Caco-2 (cell line): ENCODE measurements around the gene NUMB. TPM values are rescaled to one million over a fixed set of nuclear protein-coding genes. Genes with fewer than 3 reads are reported as not detected.

Experiments
- BruUV-seq: library from RNA; stranded (reverse); fragments of 400-500 nt; replicated peaks from 2 replicates; lab custom pipeline; 2021; lab: Mats Ljungman, UMichigan
- CTCF ChIA-PET: fragments of 300-600 bp; sonication (Branson Sonifier 250); formaldehyde crosslinking; loops from one replicate; lab custom pipeline; 2022; ENCODE audit warnings: antibody characterized with exemption; lab: Charles Lee
- POLR2A ChIA-PET: fragments of 300-600 bp; sonication (Branson Sonifier 250); formaldehyde crosslinking; loops from one replicate; lab custom pipeline; 2022; ENCODE audit warnings: antibody characterized with exemption; lab: Charles Lee
- DNase-seq, 2 experiments: peaks; one replicate each; pipeline versions ENCODE4 v3.0.0 to v3.0.0-alpha.2; 2020 to 2022
- H3K27me3 ChIP-seq: replicated peaks from 2 replicates; pipeline ENCODE4 v1.6.0; 2011; ENCODE audit warnings: low read length; ENCODE audit not compliant: control insufficient read depth, insufficient read depth
- H3K36me3 ChIP-seq: 2 replicates; pipeline ENCODE4 v1.5.1; 2011; ENCODE audit warnings: low read length; ENCODE audit not compliant: control insufficient read depth, insufficient read depth
- H3K4me1 ChIP-seq: fragments of 250-450 bp; sonication (Bioruptor Pico); 2 replicates; pipeline ENCODE4 v1.5.1; 2020; ENCODE audit warnings: mild to moderate bottlenecking
- H3K4me3 ChIP-seq: 2 replicates; pipeline ENCODE4 v1.5.1; 2011; ENCODE audit warnings: low read depth, mild to moderate bottlenecking, control low read depth, low read length
- H3K9me3 ChIP-seq: fragments of 250-450 bp; sonication (Bioruptor Pico); 2 replicates; pipeline ENCODE4 v1.5.1; 2020; ENCODE audit warnings: mild to moderate bottlenecking, moderate library complexity
- H3K27ac Mint-ChIP-seq: one replicate; pipeline ENCODE4 v1.8.0; 2022; ENCODE audit warnings: mixed read lengths; ENCODE audit not compliant: unreplicated experiment
- H3K27me3 Mint-ChIP-seq: one replicate; pipeline ENCODE4 v1.8.0; 2022; ENCODE audit warnings: mixed read lengths; ENCODE audit not compliant: insufficient read depth, unreplicated experiment
- H3K36me3 Mint-ChIP-seq: one replicate; pipeline ENCODE4 v1.8.0; 2022; ENCODE audit warnings: mild to moderate bottlenecking, mixed read lengths; ENCODE audit not compliant: insufficient read depth, unreplicated experiment
- H3K4me1 Mint-ChIP-seq: one replicate; pipeline ENCODE4 v1.8.0; 2022; ENCODE audit warnings: low read depth, mixed read lengths; ENCODE audit not compliant: unreplicated experiment
- H3K4me3 Mint-ChIP-seq: one replicate; pipeline ENCODE4 v1.8.0; 2022; ENCODE audit warnings: mild to moderate bottlenecking, moderate library complexity, mixed read lengths; ENCODE audit not compliant: unreplicated experiment
- H3K9me3 Mint-ChIP-seq: one replicate; pipeline ENCODE4 v1.8.0; 2022; ENCODE audit warnings: mixed read lengths; ENCODE audit not compliant: unreplicated experiment
- CTCF ChIP-seq, 2 experiments: fragments of 200-600 bp in 1 of 2; IDR thresholded peaks; 1 replicate in 1 of 2; 2 replicates in 1 of 2; pipeline versions ENCODE4 v1.5.1 to v1.8.0; 2011 to 2022; ENCODE audit warnings: antibody characterized with exemption in 1 of 2, control low read depth in 1 of 2, inconsistent platforms in 1 of 2, low read depth in 1 of 2, low read length in 1 of 2, mild to moderate bottlenecking in 1 of 2, moderate library complexity in 1 of 2; ENCODE audit not compliant: insufficient read depth in 1 of 2, severe bottlenecking in 1 of 2, unreplicated experiment in 1 of 2
- intact Hi-C: fragments of 100-400 bp; cut with micrococcal nuclease; formaldehyde crosslinking; loops from one replicate; pipeline ENCODE4 v1.10.0; 2022; ENCODE audit not compliant: unreplicated experiment
- total RNA-seq: library from RNA; stranded (reverse); gene quantifications from 2 replicates; pipeline ENCODE4 v1.2.3, GENCODE V29; 2022

The NUMB gene
- total RNA-seq, 1 experiment from 2014 or later = 67.6 TPM

DNA sequence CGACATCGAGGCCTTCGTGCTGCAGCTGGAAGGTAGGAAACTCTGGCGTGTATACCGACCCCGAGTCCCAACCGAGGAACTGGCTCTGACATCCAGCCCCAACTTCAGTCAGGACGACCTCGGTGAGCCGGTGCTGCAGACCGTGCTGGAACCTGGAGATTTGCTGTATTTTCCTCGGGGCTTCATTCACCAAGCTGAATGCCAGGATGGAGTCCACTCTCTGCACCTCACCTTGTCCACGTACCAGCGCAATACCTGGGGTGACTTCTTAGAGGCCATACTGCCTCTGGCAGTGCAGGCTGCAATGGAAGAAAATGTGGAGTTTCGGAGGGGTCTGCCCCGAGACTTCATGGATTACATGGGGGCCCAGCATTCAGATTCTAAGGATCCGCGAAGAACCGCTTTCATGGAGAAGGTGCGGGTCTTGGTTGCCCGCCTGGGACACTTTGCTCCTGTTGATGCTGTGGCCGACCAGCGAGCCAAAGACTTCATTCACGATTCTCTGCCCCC lies 33.8 kb upstream of the NUMB start:
- Histone ChIP-seq H3K4me1 (peaks cover 18% of the 10 kb centered on the region), H3K4me3 (peak overlapping the region; percentile 71), H3K36me3 (no peaks in the 10 kb centered on the region), H3K9me3 (no peaks in the 10 kb centered on the region), H3K27me3 (no peaks in the 10 kb centered on the region)
- peaks cover 11% of the 10 kb centered on the region for H3K4me1 Mint-ChIP-seq
- no peaks in the 10 kb centered on the region for H3K27me3 Mint-ChIP-seq
- ChIA-PET CTCF (no interaction called here), POLR2A (no interaction called here)
- H3K36me3 Mint-ChIP-seq = peaks cover 7% of the 10 kb centered on the region
- peak overlapping the region; percentile 91 for H3K4me3 Mint-ChIP-seq
- no peak overlapping the region for H3K27ac Mint-ChIP-seq
- intact Hi-C loops = loop anchor here (5.0 kb wide), 2 partner anchors 45 to 140 kb away; partner anchors contain the start of gene ACOT1
- no TSS peak for BruUV-seq
- H3K9me3 Mint-ChIP-seq = no peaks in the 10 kb centered on the region
- TF ChIP-seq CTCF (IDR thresholded peaks at IDR 0.05; ENCODE audit: insufficient read depth in 1 of 2, low read depth in 1 of 2, low read length in 1 of 2, severe bottlenecking in 1 of 2, unreplicated experiment in 1 of 2) = no peak
- DNase-seq = no peak

GRCh38 chr14:73491256-73492042 lies 33.1 kb upstream of the NUMB start:
- intact Hi-C loops = loop anchor here (2.0 to 5.0 kb wide), 4 partner anchors 33 to 141 kb away; partner anchors contain the start of genes ACOT1, ACOT2 and NUMB
- Histone ChIP-seq H3K9me3 (no peaks in the 10 kb centered on the region), H3K27me3 (no peaks in the 10 kb centered on the region), H3K36me3 (no peaks in the 10 kb centered on the region), H3K4me3 (peak overlapping the region; percentile 71), H3K4me1 (peaks cover 18% of the 10 kb centered on the region)
- peak; percentile 62 to 71 for DNase-seq
- POLR2A ChIA-PET = interaction anchor here (1.0 kb wide), 1 partner anchor 355 kb away, joined by 5 read pairs; the partner anchor contains the start of gene PSEN1
- CTCF ChIA-PET = interaction anchor here (1.0 to 1.1 kb wide), 2 partner anchors 20 to 196 kb away, joined by 3 to 4 read pairs; no protein-coding TSS in a partner anchor
- H3K4me3 Mint-ChIP-seq = peak overlapping the region; percentile 91
- H3K9me3 Mint-ChIP-seq = no peaks in the 10 kb centered on the region
- H3K27ac Mint-ChIP-seq = peak overlapping the region; percentile 86
- TF ChIP-seq CTCF (IDR thresholded peaks at IDR 0.05; ENCODE audit: insufficient read depth in 1 of 2, low read depth in 1 of 2, low read length in 1 of 2, severe bottlenecking in 1 of 2, unreplicated experiment in 1 of 2) = no peak
- BruUV-seq = no TSS peak
- peaks cover 11% of the 10 kb centered on the region for H3K4me1 Mint-ChIP-seq
- H3K27me3 Mint-ChIP-seq = no peaks in the 10 kb centered on the region
- peaks cover 7% of the 10 kb centered on the region for H3K36me3 Mint-ChIP-seq

- intact Hi-C loops = loop anchor here (2.0 to 5.0 kb wide), 4 partner anchors 31 to 143 kb away; partner anchors contain the start of genes ACOT1, ACOT2 and NUMB
- no peak overlapping the region for H3K4me3 ChIP-seq
- Mint-ChIP-seq H3K27ac (no peak overlapping the region), H3K4me1 (peaks cover 11% of the 10 kb centered on the region), H3K9me3 (no peaks in the 10 kb centered on the region), H3K36me3 (peaks cover 7% of the 10 kb centered on the region), H3K27me3 (no peaks in the 10 kb centered on the region), H3K4me3 (peak overlapping the region; percentile 91)
- CTCF ChIA-PET = no interaction called here
- H3K4me1 ChIP-seq = peaks cover 18% of the 10 kb centered on the region
- BruUV-seq = no TSS peak
- POLR2A ChIA-PET = no interaction called here
- TF ChIP-seq CTCF (IDR thresholded peaks at IDR 0.05; ENCODE audit: insufficient read depth in 1 of 2, low read depth in 1 of 2, low read length in 1 of 2, severe bottlenecking in 1 of 2, unreplicated experiment in 1 of 2) = no peak
- no peaks in the 10 kb centered on the region for H3K27me3 ChIP-seq
- peak in 1 of 2 experiments; percentile 11 for DNase-seq
- no peaks in the 10 kb centered on the region for H3K36me3 ChIP-seq
- H3K9me3 ChIP-seq = no peaks in the 10 kb centered on the region
Measured at GRCh38 chr14:73489481-73490175, 31.3 kb upstream of the NUMB start.
